ENCODE measurements around the gene TMEM37. TPM values are rescaled to one million over a fixed set of nuclear protein-coding genes. Genes with fewer than 3 reads are reported as not detected.
A peak's percentile ranks its signal among the peaks of the same experiment; 100 is the strongest.

TMEM37 gene, protein sequence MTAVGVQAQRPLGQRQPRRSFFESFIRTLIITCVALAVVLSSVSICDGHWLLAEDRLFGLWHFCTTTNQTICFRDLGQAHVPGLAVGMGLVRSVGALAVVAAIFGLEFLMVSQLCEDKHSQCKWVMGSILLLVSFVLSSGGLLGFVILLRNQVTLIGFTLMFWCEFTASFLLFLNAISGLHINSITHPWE
- under 1 TPM in 2 of 5 donors, not detected in 3; 0.44 to 0.60 TPM for total RNA-seq
- total RNA-seq (2013): 0.11 TPM
- 0 to 0.54 (median 0) reads per million in 29 experiments for total RNA-seq

DNA sequence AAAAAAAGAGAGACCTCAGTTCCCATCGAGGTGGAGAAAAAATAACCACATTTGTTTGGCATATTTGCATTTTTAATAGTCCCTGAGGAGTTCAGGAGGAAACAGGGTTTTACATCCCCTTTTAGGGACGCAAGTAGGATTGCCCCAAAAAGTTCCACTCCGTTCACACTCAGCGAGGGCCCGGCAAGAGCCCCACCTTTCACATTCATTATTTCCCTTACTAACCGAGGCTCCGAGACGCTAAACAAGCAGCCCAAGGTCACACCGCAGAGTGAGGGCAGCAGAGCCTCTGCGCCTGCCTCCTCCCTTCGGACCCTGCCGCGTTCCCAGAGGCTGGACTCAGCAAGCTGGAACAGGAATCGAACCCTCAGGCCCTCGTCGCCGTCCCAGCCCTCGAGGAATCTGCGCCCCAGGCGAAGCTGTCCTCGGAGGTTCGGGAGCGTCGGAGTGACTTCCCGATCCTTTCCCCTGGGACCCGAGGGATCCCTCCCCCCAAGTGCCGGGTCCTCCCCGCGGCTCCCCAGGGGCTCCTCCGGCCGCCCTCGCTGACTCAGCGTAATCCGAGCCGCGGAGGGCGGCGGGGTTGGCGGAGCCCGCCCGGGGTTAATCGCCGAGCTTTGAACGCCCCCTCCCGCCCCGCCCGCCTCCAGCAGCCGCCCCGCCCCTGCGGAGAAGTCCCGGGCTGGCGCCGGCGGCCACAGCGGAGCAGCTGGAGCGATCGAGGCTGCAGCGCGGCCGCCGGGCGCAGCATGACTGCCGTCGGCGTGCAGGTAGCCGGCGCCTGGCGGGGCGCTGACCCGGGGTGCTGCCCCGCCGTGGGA lies at the start of gene TMEM37:
Gene TMEM37, plus strand, starts transcription at position 700 of the 821 bp plus-strand sequence. Its CDS starts 50 bp downstream, at position 750.
- 9% methylated on average over 66 of the region's 72 CpGs for WGBS (ENCODE audit: insufficient coverage)
- POLR2A ChIA-PET: no interaction called here
- H3K4me3 Mint-ChIP-seq: peak within 1 kb of the TSS; percentile 57 to 72 (median 62)
- H3K36me3 ChIP-seq (ENCODE audit: control insufficient read depth in 2 of 2, extremely low read depth in 1 of 2, insufficient read depth in 1 of 2, low read length in 1 of 2): no peaks in the 10 kb centered on the region
- peak within 1 kb of the TSS in 1 of 2 donors; percentile 60 for H3K4me3 ChIP-seq (ENCODE audit: control insufficient read depth in 1 of 2, extremely low read depth in 1 of 2, low read length in 1 of 2)
- H3K4me1 ChIP-seq (ENCODE audit: control insufficient read depth in 1 of 2, extremely low read depth in 1 of 2, insufficient read depth in 2 of 2, low read length in 2 of 2): peaks cover 0 to 12% of the 10 kb centered on the region in 2 experiments
- no peaks in the 10 kb centered on the region for H3K36me3 Mint-ChIP-seq
- H3K27ac ChIP-seq (ENCODE audit: low read length): no peak within 1 kb of the TSS
- H3K27me3 ChIP-seq (replicated peaks in 1 of 2; ENCODE audit: control insufficient read depth in 2 of 2, extremely low read depth in 1 of 2, insufficient read depth in 2 of 2, low read length in 1 of 2): peaks cover 0 to 74% of the 10 kb centered on the region in 2 experiments
- ATAC-seq (replicated peaks in 1 of 4) (peak; percentile 22 to 52 (median 48)), DNase-seq (peak in 2 of 35 experiments; percentile 5 to 10)
- no peak within 1 kb of the TSS for H3K27ac Mint-ChIP-seq
- H3K9me3 ChIP-seq: no peaks in the 10 kb centered on the region
- peaks cover 52 to 80% of the 10 kb centered on the region in 2 donors for H3K27me3 Mint-ChIP-seq
- no peaks in the 10 kb centered on the region for H3K9me3 Mint-ChIP-seq
- H3K4me1 Mint-ChIP-seq: peaks cover 6 to 12% (median 10%) of the 10 kb centered on the region in 3 donors
- CTCF ChIA-PET: no interaction called here

DNA sequence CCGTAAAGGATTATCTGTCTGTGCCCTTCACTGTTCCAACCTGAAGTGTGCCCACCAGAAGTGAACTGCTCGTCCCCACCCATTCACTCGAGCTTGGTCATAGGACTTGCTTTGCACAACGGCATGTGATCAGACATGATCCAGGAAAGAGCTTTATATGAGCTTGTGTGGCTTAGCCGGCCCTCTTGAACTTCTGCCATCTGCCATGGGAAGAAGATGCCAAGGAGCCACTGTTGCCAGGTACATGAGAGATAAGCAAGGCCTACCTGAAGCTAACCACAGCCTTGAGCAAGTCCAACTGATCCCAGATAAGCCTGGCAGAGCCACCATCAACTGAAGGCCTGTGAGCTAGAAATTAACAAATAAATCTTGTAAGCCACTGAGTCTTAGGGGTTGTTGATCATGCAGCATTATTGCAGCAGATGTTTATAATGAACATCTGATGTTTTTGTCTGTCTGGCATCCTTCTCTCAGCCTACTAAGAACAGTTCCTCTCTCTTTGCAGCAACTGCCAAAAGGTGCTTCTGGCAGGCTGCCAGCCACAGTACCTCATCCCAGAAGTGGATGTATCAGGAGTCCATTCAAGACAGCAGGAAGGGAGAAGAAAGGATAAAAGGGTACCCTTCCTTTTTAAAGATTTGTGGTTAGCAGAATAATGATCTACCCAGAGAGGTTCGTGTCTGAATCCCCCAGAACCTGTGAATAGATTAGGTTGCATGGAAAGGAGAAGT lies 48.1 kb upstream of the TMEM37 start:
- Mint-ChIP-seq H3K36me3 (no peaks in the 10 kb centered on the region), H3K9me3 (no peaks in the 10 kb centered on the region), H3K4me1 (peaks cover 0 to 5% (median 0%) of the 10 kb centered on the region in 3 donors), H3K27ac (no peak overlapping the region), H3K4me3 (no peak overlapping the region), H3K27me3 (peaks cover 10 to 12% of the 10 kb centered on the region in 2 donors)
- Histone ChIP-seq H3K36me3 (ENCODE audit: control insufficient read depth in 2 of 2, extremely low read depth in 1 of 2, insufficient read depth in 1 of 2, low read length in 1 of 2) (no peaks in the 10 kb centered on the region), H3K27ac (ENCODE audit: low read length) (no peak overlapping the region), H3K4me3 (ENCODE audit: control insufficient read depth in 1 of 2, extremely low read depth in 1 of 2, low read length in 1 of 2) (no peak overlapping the region), H3K9me3 (no peaks in the 10 kb centered on the region), H3K27me3 (replicated peaks in 1 of 2; ENCODE audit: control insufficient read depth in 2 of 2, extremely low read depth in 1 of 2, insufficient read depth in 2 of 2, low read length in 1 of 2) (peaks cover 0 to 6% of the 10 kb centered on the region in 2 experiments), H3K4me1 (ENCODE audit: control insufficient read depth in 1 of 2, extremely low read depth in 1 of 2, insufficient read depth in 2 of 2, low read length in 2 of 2) (no peaks in the 10 kb centered on the region)
- POLR2A ChIA-PET: no interaction called here
- CTCF ChIA-PET: no interaction called here
- WGBS (ENCODE audit: insufficient coverage): 78% methylated on average over 5 of the region's 6 CpGs
- DNase-seq (no peak), ATAC-seq (replicated peaks in 1 of 4) (no peak)

DNA sequence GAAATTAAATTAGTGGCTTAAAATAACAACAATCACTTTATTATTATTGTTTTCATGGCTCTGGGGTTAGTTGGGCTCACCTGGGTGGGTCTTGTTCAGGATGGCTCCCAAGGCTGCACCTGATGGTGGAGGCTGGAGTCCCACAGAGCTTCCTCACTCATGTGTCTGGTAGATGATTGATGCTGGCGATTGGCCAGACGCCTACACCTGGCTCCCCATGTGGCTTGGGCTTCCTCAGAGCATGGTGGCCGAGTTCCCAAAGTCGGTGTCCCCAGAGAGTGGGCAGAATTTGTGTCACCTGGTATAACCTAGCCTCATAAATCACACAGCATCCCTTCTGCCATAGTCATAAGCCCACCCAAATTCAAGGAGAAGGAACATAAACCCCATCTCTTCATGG lies 46.7 kb upstream of the TMEM37 start:
- DNase-seq (no peak), ATAC-seq (replicated peaks in 1 of 4) (no peak)
- ChIA-PET POLR2A (no interaction called here), CTCF (no interaction called here)
- no peaks in the 10 kb centered on the region for H3K9me3 Mint-ChIP-seq
- 100% methylated on average over 2 of the region's 4 CpGs for WGBS (ENCODE audit: insufficient coverage)
- H3K27me3 ChIP-seq (replicated peaks in 1 of 2; ENCODE audit: control insufficient read depth in 2 of 2, extremely low read depth in 1 of 2, insufficient read depth in 2 of 2, low read length in 1 of 2): peaks cover 0 to 6% of the 10 kb centered on the region in 2 experiments
- H3K27ac ChIP-seq (ENCODE audit: low read length): no peak overlapping the region
- H3K36me3 Mint-ChIP-seq: no peaks in the 10 kb centered on the region
- no peaks in the 10 kb centered on the region for H3K4me1 ChIP-seq (ENCODE audit: control insufficient read depth in 1 of 2, extremely low read depth in 1 of 2, insufficient read depth in 2 of 2, low read length in 2 of 2)
- H3K27ac Mint-ChIP-seq: no peak overlapping the region
- H3K36me3 ChIP-seq (ENCODE audit: control insufficient read depth in 2 of 2, extremely low read depth in 1 of 2, insufficient read depth in 1 of 2, low read length in 1 of 2): no peaks in the 10 kb centered on the region
- peaks cover 0 to 5% (median 0%) of the 10 kb centered on the region in 3 donors for H3K4me1 Mint-ChIP-seq
- no peak overlapping the region for H3K4me3 Mint-ChIP-seq
- H3K9me3 ChIP-seq: no peaks in the 10 kb centered on the region
- no peak overlapping the region for H3K4me3 ChIP-seq (ENCODE audit: control insufficient read depth in 1 of 2, extremely low read depth in 1 of 2, low read length in 1 of 2)
- peaks cover 10 to 12% of the 10 kb centered on the region in 2 donors for H3K27me3 Mint-ChIP-seq

DNA sequence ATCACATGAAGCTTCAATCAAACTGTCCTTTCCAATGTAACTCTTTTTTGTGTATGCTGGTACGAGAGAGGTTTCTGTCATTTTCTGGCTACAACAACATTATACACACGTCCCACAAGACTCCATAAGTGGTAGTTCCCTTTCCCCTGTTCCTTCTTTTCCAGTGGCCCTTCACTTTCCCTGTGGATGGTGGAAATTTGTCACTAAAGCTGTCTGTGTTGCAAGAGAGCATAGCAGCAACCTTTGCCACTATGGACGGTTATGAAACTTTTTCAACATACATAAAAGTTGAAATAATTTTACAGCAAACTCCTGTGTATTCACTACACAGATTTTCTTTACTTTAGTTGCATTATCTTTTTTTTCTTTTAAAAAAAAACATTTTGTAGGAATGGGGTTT lies 46.2 kb upstream of the TMEM37 start:
- peaks cover 0 to 6% of the 10 kb centered on the region in 2 experiments for H3K27me3 ChIP-seq (replicated peaks in 1 of 2; ENCODE audit: control insufficient read depth in 2 of 2, extremely low read depth in 1 of 2, insufficient read depth in 2 of 2, low read length in 1 of 2)
- H3K27ac ChIP-seq (ENCODE audit: low read length): no peak overlapping the region
- no peaks in the 10 kb centered on the region for H3K9me3 ChIP-seq
- ChIA-PET POLR2A (no interaction called here), CTCF (no interaction called here)
- H3K4me3 ChIP-seq (ENCODE audit: control insufficient read depth in 1 of 2, extremely low read depth in 1 of 2, low read length in 1 of 2): no peak overlapping the region
- no peaks in the 10 kb centered on the region for H3K4me1 ChIP-seq (ENCODE audit: control insufficient read depth in 1 of 2, extremely low read depth in 1 of 2, insufficient read depth in 2 of 2, low read length in 2 of 2)
- Mint-ChIP-seq H3K4me1 (peaks cover 0 to 5% (median 0%) of the 10 kb centered on the region in 3 donors), H3K4me3 (no peak overlapping the region), H3K9me3 (no peaks in the 10 kb centered on the region), H3K36me3 (no peaks in the 10 kb centered on the region), H3K27ac (no peak overlapping the region), H3K27me3 (peaks cover 10 to 12% of the 10 kb centered on the region in 2 donors)
- WGBS (ENCODE audit: insufficient coverage): no CpG with 5 or more reads among the region's 3 CpGs
- DNase-seq: no peak
- ATAC-seq (replicated peaks in 1 of 4): no peak
- H3K36me3 ChIP-seq (ENCODE audit: control insufficient read depth in 2 of 2, extremely low read depth in 1 of 2, insufficient read depth in 1 of 2, low read length in 1 of 2): no peaks in the 10 kb centered on the region

DNA sequence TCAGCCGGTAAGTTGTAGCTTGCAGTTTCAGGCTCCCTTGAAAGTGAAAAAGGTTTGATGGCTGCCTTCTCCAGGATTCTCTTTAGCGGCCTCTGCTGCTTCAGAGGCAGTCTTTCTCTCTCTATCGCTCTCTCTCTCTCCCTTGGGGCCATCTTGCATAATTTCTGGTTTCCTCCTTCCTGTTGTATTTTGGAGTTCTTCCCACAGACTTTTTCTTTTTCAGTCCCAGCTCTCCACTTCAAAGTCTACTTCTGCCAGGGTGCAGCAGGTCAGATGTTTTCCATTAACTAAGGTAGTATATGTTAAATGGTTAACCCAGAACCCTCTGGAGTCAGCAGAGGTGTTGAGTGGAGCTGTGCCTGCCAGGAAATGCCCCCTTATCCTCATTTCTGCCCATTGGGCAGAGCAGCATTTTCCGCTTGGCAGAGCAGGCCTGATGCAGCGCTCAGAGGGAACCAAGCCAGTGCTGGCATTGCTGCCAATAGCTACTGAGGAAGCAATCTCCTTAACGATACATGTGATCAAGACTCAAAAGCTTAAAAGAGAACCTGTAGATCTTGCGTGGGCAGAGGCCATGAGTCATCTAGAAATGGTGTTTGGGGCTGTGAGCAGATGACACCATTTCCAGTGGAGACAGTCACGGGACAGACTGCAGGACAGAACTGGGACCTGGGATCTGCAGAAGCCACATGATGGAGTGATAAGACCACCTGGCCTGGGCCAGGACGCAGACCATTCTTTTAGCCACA lies 44.1 kb upstream of the TMEM37 start:
- Histone ChIP-seq H3K4me1 (ENCODE audit: control insufficient read depth in 1 of 2, extremely low read depth in 1 of 2, insufficient read depth in 2 of 2, low read length in 2 of 2) (no peaks in the 10 kb centered on the region), H3K36me3 (ENCODE audit: control insufficient read depth in 2 of 2, extremely low read depth in 1 of 2, insufficient read depth in 1 of 2, low read length in 1 of 2) (no peaks in the 10 kb centered on the region), H3K27me3 (replicated peaks in 1 of 2; ENCODE audit: control insufficient read depth in 2 of 2, extremely low read depth in 1 of 2, insufficient read depth in 2 of 2, low read length in 1 of 2) (peaks cover 0 to 6% of the 10 kb centered on the region in 2 experiments), H3K9me3 (no peaks in the 10 kb centered on the region), H3K27ac (ENCODE audit: low read length) (no peak overlapping the region), H3K4me3 (ENCODE audit: control insufficient read depth in 1 of 2, extremely low read depth in 1 of 2, low read length in 1 of 2) (no peak overlapping the region)
- H3K27me3 Mint-ChIP-seq: peaks cover 10 to 12% of the 10 kb centered on the region in 2 donors
- WGBS (ENCODE audit: insufficient coverage): 43% methylated on average over 5 of the region's 9 CpGs
- H3K9me3 Mint-ChIP-seq: no peaks in the 10 kb centered on the region
- ChIA-PET CTCF (no interaction called here), POLR2A (no interaction called here)
- peaks cover 0 to 5% (median 0%) of the 10 kb centered on the region in 3 donors for H3K4me1 Mint-ChIP-seq
- H3K36me3 Mint-ChIP-seq: no peaks in the 10 kb centered on the region
- no peak for ATAC-seq (replicated peaks in 1 of 4)
- DNase-seq: no peak
- H3K4me3 Mint-ChIP-seq: no peak overlapping the region
- H3K27ac Mint-ChIP-seq: no peak overlapping the region

All from T-cell (primary cell).